GM12891 (cell line): ENCODE data around the gene TH.

Source experiments
- PAX5 ChIP-seq: IDR thresholded peaks from 2 replicates; pipeline ENCODE4 v1.6.1; 2011; ENCODE audit warnings: low read length, moderate library complexity, mild to moderate bottlenecking; ENCODE audit not compliant: insufficient read depth, severe bottlenecking
- POLR2A ChIP-seq: IDR thresholded peaks from 2 replicates; pipeline ENCODE4 v1.6.1; 2011; ENCODE audit warnings: low read depth, low read length, control low read depth
- TAF1 ChIP-seq: IDR thresholded peaks from 2 replicates; pipeline ENCODE4 v1.6.1; 2011; ENCODE audit warnings: low read depth, low read length, control low read depth

GRCh38 chr11:2127482-2128129, 44.0 kb downstream of the TH start:
- no peak for TF ChIP-seq POLR2A
- no peak for TF ChIP-seq TAF1
- no peak for TF ChIP-seq PAX5
